Ovary (tissue), 9 donors: ENCODE results near the gene CRYBG1. TPM values are rescaled to one million over a fixed set of nuclear protein-coding genes. Genes with fewer than 3 reads are reported as not detected.
"Not testable (repeated sequence)": the region's sequence is repeated elsewhere in the genome, so short reads cannot be mapped to it uniquely, and the experiment has no call there.

Experiments
- DNase-seq, 5 donors: peaks; one replicate each; pipeline ENCODE4 v3.0.0-alpha.2; 2019 to 2020
- H3K27ac ChIP-seq, 2 donors: fragments of 200-600 bp; one replicate each; pipeline versions ENCODE4 v1.5.1 to v1.8.0; 2019 to 2022
- H3K27me3 ChIP-seq: fragments of 200-600 bp; one replicate; pipeline ENCODE4 v1.8.0; 2022
- H3K36me3 ChIP-seq: fragments of 200-600 bp; sonication (generic); one replicate; pipeline ENCODE4 v1.5.1; 2019
- H3K4me1 ChIP-seq: one replicate; pipeline ENCODE4 v1.8.1; 2013; ENCODE audit warnings: mild to moderate bottlenecking, moderate library complexity; ENCODE audit not compliant: insufficient read depth
- H3K4me3 ChIP-seq: fragments of 200-600 bp; sonication (generic); one replicate; pipeline ENCODE4 v1.5.1; 2017
- H3K9me3 ChIP-seq, 2 donors: fragments of 200-600 bp in 1 of 2; sonication (generic) in 1 of 2; one replicate each; pipeline versions ENCODE4 v1.5.1 to v1.8.1; 2013 to 2019; ENCODE audit warnings: mild to moderate bottlenecking in 1 of 2, moderate library complexity in 1 of 2
- EP300 ChIP-seq: sonication (generic); formaldehyde crosslinking; IDR thresholded peaks from one replicate; pipeline ENCODE4 v1.6.1; 2017; ENCODE audit warnings: antibody characterized with exemption
- POLR2A ChIP-seq: fragments of 450-650 bp; IDR thresholded peaks from one replicate; pipeline ENCODE4 v1.6.1; 2017; ENCODE audit warnings: antibody characterized with exemption, mild to moderate bottlenecking, moderate library complexity
- WGBS, 3 donors: extraction: QIAGEN DNeasy Blood & Tissue Kit in 1 of 3; methylation state at CpG; one replicate each; pipeline versions ENCODE4 v1.1.5 to v1.1.7; 2013 to 2017; 5-methylcytosine and 5-hydroxymethylcytosine counted together
- intact Hi-C, 4 donors: fragments of 100-400 bp; cut with DNase I; formaldehyde crosslinking; loops; one replicate each; pipeline versions ENCODE4 v1.11.0 to v1.15.1; 2022 to 2023
- polyA plus RNA-seq, 2 donors: library from polyadenylated mRNA; stranded (reverse); fragments of 200-250 nt in 1 of 2; fragments of 350-450 nt in 1 of 2; fragmentation: Illumina TruSeq in 1 of 2; extraction: RNeasy Lipid Tissue Mini Kit (QIAGEN cat#74804) in 1 of 2; gene quantifications; one replicate each; pipeline ENCODE4 v1.2.3, GENCODE V29; 2013 to 2014
- total RNA-seq, 7 donors: library from RNA; depleted of rRNA in 2 of 7; stranded (reverse); fragments of >200 nt in 2 of 7; fragmentation: NEBNext Ultra II Directional in 3 of 7; extraction: Animal tissue kit (Norgen Biotek cat#: 25700) in 3 of 7; gene quantifications; one replicate each; pipeline versions ENCODE4 v1.1.0 to v1.2.4, GENCODE V29; 2016 to 2023
- TF ChIP-seq, protein P1 (sequence below), 3 donors: fragments of 450-650 bp in 2 of 3; fragments of 200-600 bp in 1 of 3; IDR thresholded peaks; one replicate each; pipeline versions ENCODE4 v1.5.1 to v1.8.0; 2016 to 2022; ENCODE audit warnings: antibody characterized with exemption in 3 of 3, mild to moderate bottlenecking in 1 of 3
- donor health status: DM: no; HTN: no; CAD: no; lungs with moderate emphysema.
- donor health status: DM: no; HTN: no; CAD: no.
- donor health status: Bipolar disorder and iron deficiency.
- donor health status: DM: yes; HTN: yes; CAD: no.
- donor health status: DM: no; HTN: no; CAD: no.
- donor health status: DM: yes; HTN: yes; CAD: no.

The CRYBG1 gene
- total and polyA plus RNA-seq, 9 donors, result 1.5 to 7.4 (median 3.8) TPM

DNA sequence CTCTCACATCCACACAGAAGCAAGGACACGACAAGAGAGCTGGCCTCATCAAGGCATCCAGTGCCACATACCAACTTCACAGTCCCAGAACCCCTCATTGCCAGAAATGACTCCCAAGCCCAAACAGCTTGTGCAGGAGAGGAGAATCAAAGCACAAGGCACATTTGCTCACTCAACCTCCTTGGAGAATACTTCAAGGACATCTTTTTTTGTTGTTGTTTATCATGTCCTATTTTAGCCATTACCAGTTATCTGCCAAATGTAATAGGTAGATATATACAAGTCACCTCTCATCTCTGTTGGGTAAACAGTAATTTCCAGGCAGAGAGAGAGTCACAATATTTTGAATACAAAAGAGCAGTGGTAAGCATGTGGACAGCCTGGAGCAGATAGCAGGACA, 221.0 kb downstream of the CRYBG1 start:
- intact Hi-C loops, result no loop called here
- no peak overlapping the region for H3K27ac ChIP-seq
- DNase-seq, result no peak
- no peaks in the 10 kb centered on the region for H3K36me3 ChIP-seq
- H3K27me3 ChIP-seq, result no peaks in the 10 kb centered on the region
- 52 to 71% (median 53%) methylated on average over 1 of the region's 1 CpG for WGBS, 3 donors
- TF ChIP-seq, protein P1, sequence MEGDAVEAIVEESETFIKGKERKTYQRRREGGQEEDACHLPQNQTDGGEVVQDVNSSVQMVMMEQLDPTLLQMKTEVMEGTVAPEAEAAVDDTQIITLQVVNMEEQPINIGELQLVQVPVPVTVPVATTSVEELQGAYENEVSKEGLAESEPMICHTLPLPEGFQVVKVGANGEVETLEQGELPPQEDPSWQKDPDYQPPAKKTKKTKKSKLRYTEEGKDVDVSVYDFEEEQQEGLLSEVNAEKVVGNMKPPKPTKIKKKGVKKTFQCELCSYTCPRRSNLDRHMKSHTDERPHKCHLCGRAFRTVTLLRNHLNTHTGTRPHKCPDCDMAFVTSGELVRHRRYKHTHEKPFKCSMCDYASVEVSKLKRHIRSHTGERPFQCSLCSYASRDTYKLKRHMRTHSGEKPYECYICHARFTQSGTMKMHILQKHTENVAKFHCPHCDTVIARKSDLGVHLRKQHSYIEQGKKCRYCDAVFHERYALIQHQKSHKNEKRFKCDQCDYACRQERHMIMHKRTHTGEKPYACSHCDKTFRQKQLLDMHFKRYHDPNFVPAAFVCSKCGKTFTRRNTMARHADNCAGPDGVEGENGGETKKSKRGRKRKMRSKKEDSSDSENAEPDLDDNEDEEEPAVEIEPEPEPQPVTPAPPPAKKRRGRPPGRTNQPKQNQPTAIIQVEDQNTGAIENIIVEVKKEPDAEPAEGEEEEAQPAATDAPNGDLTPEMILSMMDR (IDR thresholded peaks at IDR 0.05), result no peak
- no peak for TF ChIP-seq EP300
- TF ChIP-seq POLR2A, result no peak
- no peak overlapping the region for H3K4me3 ChIP-seq
- H3K4me1 ChIP-seq, result no peaks in the 10 kb centered on the region
- no peaks in the 10 kb centered on the region for H3K9me3 ChIP-seq

DNA sequence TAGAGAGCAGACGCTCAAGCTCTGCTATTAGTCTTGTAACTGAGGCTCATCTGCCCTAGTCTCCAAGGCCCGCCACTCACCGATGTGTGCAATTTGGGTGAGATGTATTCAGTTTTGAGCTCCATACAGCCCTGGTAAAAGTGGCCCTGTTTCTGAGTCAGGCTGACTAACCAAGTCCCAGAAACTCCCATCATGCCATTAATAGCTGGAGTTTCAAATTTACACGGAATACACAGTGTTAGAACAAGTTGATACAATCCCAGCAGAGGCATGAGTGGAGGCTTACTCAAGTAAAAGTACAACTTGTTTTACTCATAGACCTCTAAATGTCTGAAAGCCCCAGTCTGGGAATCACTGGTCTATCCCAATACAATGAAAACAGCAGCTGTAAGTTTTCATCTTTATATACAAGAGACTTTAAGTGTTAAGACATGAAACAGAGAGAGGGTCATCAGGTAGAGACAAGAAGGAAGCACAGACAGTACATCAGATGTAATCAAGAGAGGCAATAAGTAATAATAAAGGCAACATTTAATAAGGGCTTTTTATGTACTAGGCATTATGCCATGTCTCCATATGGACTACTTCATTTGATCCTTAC, 226.4 kb downstream of the CRYBG1 start:
- Histone ChIP-seq H3K36me3 (no peaks in the 10 kb centered on the region), H3K4me3 (no peak overlapping the region), H3K27ac (no peak overlapping the region), H3K9me3 (no peaks in the 10 kb centered on the region), H3K27me3 (no peaks in the 10 kb centered on the region), H3K4me1 (no peaks in the 10 kb centered on the region)
- no peak for DNase-seq
- TF ChIP-seq EP300 (no peak), POLR2A (no peak)
- TF ChIP-seq, protein P1 (IDR thresholded peaks at IDR 0.05), result no peak
- WGBS, 3 donors, result 81 to 97% (median 91%) methylated on average over 4 of the region's 4 CpGs
- intact Hi-C loops, result no loop called here

DNA sequence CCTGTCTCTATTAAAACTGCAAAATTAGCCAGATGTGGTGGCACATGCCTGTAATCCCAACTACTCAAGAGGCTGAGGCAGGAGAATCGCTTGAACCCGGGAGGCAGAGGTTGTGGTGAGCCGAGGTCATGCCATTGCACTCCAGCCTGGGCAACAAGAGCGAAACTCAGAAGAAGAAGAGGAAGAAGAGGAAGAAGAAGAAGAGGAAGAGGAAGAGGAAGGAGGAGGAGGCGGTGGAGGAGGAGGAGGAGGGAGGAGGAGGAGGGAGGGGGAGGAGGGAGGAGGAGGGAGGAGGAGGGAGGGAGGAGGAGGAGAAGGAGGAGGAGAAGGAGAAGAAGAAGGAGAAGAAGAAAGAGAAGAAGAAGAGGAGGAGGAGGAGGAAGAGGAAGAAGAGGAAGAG, 228.4 kb downstream of the CRYBG1 start:
- H3K27ac ChIP-seq, H3K27me3 ChIP-seq, DNase-seq, intact Hi-C loops, H3K36me3 ChIP-seq, H3K9me3 ChIP-seq, H3K4me3 ChIP-seq, H3K4me1 ChIP-seq: not testable (repeated sequence)
- 83 to 85% (median 85%) methylated on average over 4 to 5 of the region's 5 CpGs for WGBS, 3 donors

DNA sequence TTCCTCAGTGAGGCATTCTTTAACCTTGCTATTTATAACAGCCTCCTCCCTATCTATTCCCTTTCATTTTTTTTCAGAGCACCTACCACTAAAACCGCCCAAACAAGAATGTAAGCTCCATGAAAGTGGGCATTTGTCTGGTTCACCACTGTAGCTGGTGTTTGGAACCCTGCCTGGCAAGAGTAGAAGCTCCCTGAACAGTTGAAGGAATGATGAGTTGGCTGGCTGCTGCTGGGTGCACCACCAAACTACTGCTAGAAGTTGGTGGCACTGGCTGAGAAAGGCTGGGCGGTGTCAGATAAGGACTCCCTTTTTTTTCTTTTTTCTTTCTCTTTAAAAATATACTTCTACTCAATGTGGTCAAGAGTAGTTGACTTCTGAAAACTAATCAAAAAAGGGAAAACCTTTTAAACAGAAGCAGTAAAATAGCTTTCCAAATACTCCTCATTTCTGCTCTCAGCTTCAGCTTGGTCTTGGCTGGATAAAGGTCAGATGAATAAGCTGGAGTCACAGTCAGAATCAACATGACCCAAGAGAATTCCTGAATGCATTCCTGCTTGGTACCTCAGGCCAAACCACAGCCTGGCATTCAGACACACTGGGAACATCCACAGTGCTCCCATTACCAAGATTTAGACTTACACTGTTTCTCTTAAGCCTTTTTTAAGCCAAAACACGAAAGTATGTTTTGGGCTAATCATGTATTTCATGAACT, 230.8 kb downstream of the CRYBG1 start:
- no peak overlapping the region for H3K27ac ChIP-seq

More for the DNA sequence above, 230.8 kb downstream of the CRYBG1 start:
- intact Hi-C loops, result no loop called here
- H3K4me1 ChIP-seq, result no peaks in the 10 kb centered on the region
- no peaks in the 10 kb centered on the region for H3K27me3 ChIP-seq
- H3K4me3 ChIP-seq, result no peak overlapping the region
- WGBS, 3 donors, result 74 to 89% (median 88%) methylated on average over 3 of the region's 3 CpGs
- TF ChIP-seq, protein P1 (IDR thresholded peaks at IDR 0.05), result no peak
- TF ChIP-seq EP300, result no peak
- no peak for TF ChIP-seq POLR2A
- no peak for DNase-seq
- no peaks in the 10 kb centered on the region for H3K9me3 ChIP-seq
- no peaks in the 10 kb centered on the region for H3K36me3 ChIP-seq
